SK-N-SH (cell line): Measurements from ENCODE around the gene ARHGAP23. TPM values are rescaled to one million over a fixed set of nuclear protein-coding genes. Genes with fewer than 3 reads are reported as not detected.

ENCODE experiments used
- CTCF ChIA-PET: fragments of 300-600, 350-600 bp; formaldehyde crosslinking; extraction: SDS; loops from one replicate; lab custom pipeline; 2021; lab: Yijun Ruan, JAX
- POLR2A ChIA-PET: fragments of 350-600 bp; sonication (Branson Sonifier 250); formaldehyde crosslinking; extraction: SDS; loops from one replicate; lab custom pipeline; 2020; ENCODE audit warnings: antibody characterized with exemption, inconsistent platforms; lab: Yijun Ruan, JAX
- DNase-seq: peaks from one replicate; pipeline ENCODE4 v3.0.0; 2012
- H2AFZ ChIP-seq: fragments of 200-600 bp; sonication (generic); 2 replicates; pipeline ENCODE4 v1.8.1; 2016; ENCODE audit warnings: antibody characterized with exemption, mild to moderate bottlenecking, low read depth
- H3F3A ChIP-seq: fragments of 200-600 bp; sonication (generic); replicated peaks from 2 replicates; pipeline ENCODE3; 2016; ENCODE audit warnings: antibody characterized with exemption, mild to moderate bottlenecking; ENCODE audit not compliant: insufficient read depth
- H3K27ac ChIP-seq, 2 experiments: fragments of 200-500 bp in 1 of 2; fragments of 200-600 bp in 1 of 2; sonication (Bioruptor generic) in 1 of 2; sonication (generic), shearing (Covaris generic) in 1 of 2; 2 replicates each; pipeline versions ENCODE4 v1.5.1 to v1.6.1; 2014 to 2016; ENCODE audit warnings: low read depth in 2 of 2, inconsistent platforms in 1 of 2, low read length in 1 of 2, mild to moderate bottlenecking in 1 of 2, mixed read lengths in 1 of 2
- H3K27me3 ChIP-seq: fragments of 200-600 bp; sonication (generic), shearing (Covaris generic); 2 replicates; pipeline ENCODE4 v1.6.1; 2016; ENCODE audit warnings: mixed run types; ENCODE audit not compliant: insufficient read depth
- H3K36me3 ChIP-seq, 2 experiments: fragments of 200-500 bp in 1 of 2; fragments of 200-600 bp in 1 of 2; sonication (Bioruptor generic) in 1 of 2; sonication (generic) in 1 of 2; replicated peaks in 1 of 2; 2 replicates each; pipeline versions ENCODE3 to v1.5.1; 2014 to 2016; ENCODE audit warnings: low read length in 1 of 2, mild to moderate bottlenecking in 1 of 2; ENCODE audit not compliant: insufficient read depth in 2 of 2, control insufficient read depth in 1 of 2
- H3K4me1 ChIP-seq, 2 experiments: fragments of 200-500 bp in 1 of 2; fragments of 200-600 bp in 1 of 2; sonication (Bioruptor generic) in 1 of 2; sonication (generic), shearing (Covaris generic) in 1 of 2; 2 replicates each; pipeline versions ENCODE4 v1.5.1 to v1.6.1; 2014 to 2016; ENCODE audit warnings: low read depth in 1 of 2, low read length in 1 of 2, mixed run types in 1 of 2; ENCODE audit not compliant: insufficient read depth in 2 of 2, control insufficient read depth in 1 of 2
- H3K4me2 ChIP-seq: fragments of 200-600 bp; sonication (generic), shearing (Covaris generic); 2 replicates; pipeline ENCODE4 v1.6.1; 2017; ENCODE audit warnings: mixed run types
- H3K4me3 ChIP-seq, 2 experiments: fragments of 200-500 bp in 1 of 2; fragments of 200-600 bp in 1 of 2; sonication (Bioruptor generic) in 1 of 2; sonication (generic), shearing (Covaris generic) in 1 of 2; 2 replicates each; pipeline versions ENCODE4 v1.5.1 to v1.8.1; 2014 to 2016; ENCODE audit warnings: low read depth in 2 of 2, inconsistent platforms in 1 of 2, low read length in 1 of 2, mild to moderate bottlenecking in 1 of 2, mixed read lengths in 1 of 2, moderate library complexity in 1 of 2
- H3K79me2 ChIP-seq: fragments of 200-600 bp; sonication (generic); 2 replicates; pipeline ENCODE4 v1.8.1; 2017; ENCODE audit warnings: mild to moderate bottlenecking; ENCODE audit not compliant: insufficient read depth
- H3K9ac ChIP-seq: fragments of 200-600 bp; sonication (generic); 2 replicates; pipeline ENCODE4 v1.6.1; 2017; ENCODE audit warnings: mixed run types
- H3K9me2 ChIP-seq: fragments of 200-600 bp; sonication (generic); 2 replicates; pipeline ENCODE4 v1.6.1; 2017; ENCODE audit warnings: mixed run types
- H3K9me3 ChIP-seq: fragments of 200-600 bp; sonication (generic); 2 replicates; pipeline ENCODE4 v1.6.1; 2017; ENCODE audit warnings: mixed run types, mild to moderate bottlenecking, moderate library complexity
- H4K20me1 ChIP-seq: fragments of 200-600 bp; sonication (generic); 2 replicates; pipeline ENCODE4 v1.6.1; 2017; ENCODE audit warnings: mild to moderate bottlenecking, mixed run types; ENCODE audit not compliant: insufficient read depth
- ELF1 ChIP-seq: IDR thresholded peaks from 2 replicates; pipeline ENCODE4 v1.4.0; 2012
- FOSL2 ChIP-seq: IDR thresholded peaks from 2 replicates; pipeline ENCODE4 v1.4.0; 2012; ENCODE audit warnings: low read depth, mild to moderate bottlenecking, moderate library complexity, borderline replicate concordance
- FOXJ3 ChIP-seq: sonication (generic); formaldehyde crosslinking; IDR thresholded peaks from 2 replicates; pipeline ENCODE4 v1.5.1; 2020; ENCODE audit warnings: mild to moderate bottlenecking, missing genetic modification reagents
- FOXM1 ChIP-seq: IDR thresholded peaks from 2 replicates; pipeline ENCODE4 v1.4.0; 2012; ENCODE audit warnings: low read depth, mild to moderate bottlenecking
- GABPA ChIP-seq: IDR thresholded peaks from 2 replicates; pipeline ENCODE4 v1.4.0; 2012; ENCODE audit warnings: low read depth, mild to moderate bottlenecking
- IRF3 ChIP-seq: fragments of 150-350 bp; IDR thresholded peaks from 2 replicates; pipeline ENCODE4 v1.6.1; 2016; ENCODE audit warnings: mild to moderate bottlenecking, low read depth, low read length
- JUND ChIP-seq: IDR thresholded peaks from 2 replicates; pipeline ENCODE4 v1.4.0; 2012
- MAX ChIP-seq: IDR thresholded peaks from 2 replicates; pipeline ENCODE4 v1.4.0; 2012; ENCODE audit warnings: low read depth
- MEF2A ChIP-seq: IDR thresholded peaks from 2 replicates; pipeline ENCODE4 v1.4.0; 2012; ENCODE audit warnings: low read depth, borderline replicate concordance
- PBX3 ChIP-seq: IDR thresholded peaks from 2 replicates; pipeline ENCODE4; 2012
- POLR2AphosphoS5 ChIP-seq: IDR thresholded peaks from 2 replicates; pipeline ENCODE4 v1.6.1; 2012; ENCODE audit warnings: low read depth, low read length
- RAD21 ChIP-seq: IDR thresholded peaks from 2 replicates; pipeline ENCODE4 v1.6.1; 2012; ENCODE audit warnings: mild to moderate bottlenecking, low read length
- RXRA ChIP-seq: IDR thresholded peaks from 2 replicates; pipeline ENCODE4 v1.4.0; 2012; ENCODE audit warnings: low read depth, mild to moderate bottlenecking, borderline replicate concordance
- SIN3A ChIP-seq: IDR thresholded peaks from 2 replicates; pipeline ENCODE4 v1.6.1; 2012; ENCODE audit warnings: low read depth, mild to moderate bottlenecking, low read length, moderate library complexity, borderline replicate concordance
- SMC3 ChIP-seq: IDR thresholded peaks from 2 replicates; pipeline ENCODE4 v1.6.1; 2012; ENCODE audit warnings: low read depth, low read length, improper control_type of control experiment
- TCF12 ChIP-seq: IDR thresholded peaks from 2 replicates; pipeline ENCODE4 v1.4.0; 2012
- USF1 ChIP-seq: IDR thresholded peaks from 2 replicates; pipeline ENCODE4 v1.4.0; 2012; ENCODE audit warnings: low read depth, borderline replicate concordance
- USF2 ChIP-seq: fragments of 150-350 bp; IDR thresholded peaks from 2 replicates; pipeline ENCODE4 v1.6.1; 2017; ENCODE audit warnings: antibody characterized with exemption, low read length, low read depth, borderline replicate concordance
- ZBTB33 ChIP-seq: IDR thresholded peaks from 2 replicates; pipeline ENCODE4 v1.4.0; 2012; ENCODE audit warnings: low read depth, borderline replicate concordance
- WGBS: methylation state at CpG from one replicate; pipeline ENCODE4 v1.1.6; 2017; ENCODE audit warnings: low lambda C conversion rate; 5-methylcytosine and 5-hydroxymethylcytosine counted together
- polyA plus RNA-seq, 3 experiments: library from polyadenylated mRNA; depleted of rRNA; stranded (reverse); fragments of >200 nt; gene quantifications; 2 replicates each; pipeline ENCODE4 v1.2.3, GENCODE V29; 2012

The ARHGAP23 gene
- polyA plus RNA-seq, 1 of the 3 experiments (the other 2 are of a cell fraction) = 19.2 TPM

- Histone ChIP-seq H3K79me2 (no peaks in the 10 kb centered on the region), H3K4me2 (no peak overlapping the region), H3K27me3 (no peaks in the 10 kb centered on the region), H3K4me1 (no peaks in the 10 kb centered on the region; a peak in 1 of 4 replicates), H3K9me2 (no peaks in the 10 kb centered on the region), H2AFZ (no peak overlapping the region), H3K27ac (no peak overlapping the region), H4K20me1 (peaks cover 5% of the 10 kb centered on the region; the same call in 1 of the 2 replicates), H3K9me3 (no peaks in the 10 kb centered on the region), H3K36me3 (peaks cover 34 to 39% of the 10 kb centered on the region in 2 experiments), H3F3A (peaks cover 14% of the 10 kb centered on the region), H3K9ac (no peak overlapping the region), H3K4me3 (no peak overlapping the region)
- CTCF ChIA-PET = interaction anchor here (0.9 to 2.6 kb wide), 3 partner anchors 12 to 163 kb away, joined by 3 to 9 read pairs (median 5); no protein-coding TSS in a partner anchor
- TF ChIP-seq ELF1 (no peak), FOSL2 (no peak), MEF2A (no peak), SMC3 (no peak), MAX (no peak), TCF12 (no peak), SIN3A (no peak), ZBTB33 (no peak), POLR2AphosphoS5 (no peak), IRF3 (no peak), JUND (no peak)
- POLR2A ChIA-PET = no interaction called here
- 95% methylated on average over 12 of the region's 14 CpGs for WGBS
- no peak for DNase-seq
These were observed 76.0 kb downstream of the ARHGAP23 start for GRCh38 chr17:38504216-38504615.

- H4K20me1 ChIP-seq = peaks cover 19% of the 10 kb centered on the region
- WGBS = 96% methylated on average over 3 of the region's 3 CpGs
- CTCF ChIA-PET = interaction anchor here (0.8 to 4.3 kb wide), 8 partner anchors 15 to 160 kb away, joined by 4 to 111 read pairs (median 30); no protein-coding TSS in a partner anchor
- TF ChIP-seq FOXM1 (no peak), USF2 (no peak), MEF2A (no peak), POLR2AphosphoS5 (no peak), ELF1 (no peak), IRF3 (no peak), RAD21 (no peak), FOXJ3 (CRISPR knock-in tag) (no peak), PBX3 (no peak), SMC3 (no peak), JUND (no peak), RXRA (no peak), GABPA (no peak), USF1 (no peak)
These were observed 79.2 kb downstream of the ARHGAP23 start for GRCh38 chr17:38507436-38507835.

More at GRCh38 chr17:38507436-38507835, 79.2 kb downstream of the ARHGAP23 start:
- H3K9me3 ChIP-seq = no peaks in the 10 kb centered on the region
- peaks cover 13 to 14% of the 10 kb centered on the region in 2 experiments; a peak in 2 of 4 replicates for H3K4me1 ChIP-seq
- no peaks in the 10 kb centered on the region for H3K9me2 ChIP-seq
- H3K36me3 ChIP-seq = peaks cover 18 to 28% of the 10 kb centered on the region in 2 experiments
- DNase-seq = no peak
- no peak overlapping the region for H3K27ac ChIP-seq
- no peak overlapping the region for H2AFZ ChIP-seq
- no peaks in the 10 kb centered on the region for H3K27me3 ChIP-seq
- no peak overlapping the region for H3K4me3 ChIP-seq
- peaks cover 22% of the 10 kb centered on the region for H3F3A ChIP-seq
- no peak overlapping the region for H3K4me2 ChIP-seq
- no peak overlapping the region for H3K9ac ChIP-seq
- no peaks in the 10 kb centered on the region for H3K79me2 ChIP-seq
- POLR2A ChIA-PET = no interaction called here
